Heart left ventricle (tissue), 16 donors: ENCODE results near the gene MADCAM1. TPM values are rescaled to one million over a fixed set of nuclear protein-coding genes. Genes with fewer than 3 reads are reported as not detected.

Experiments
- ATAC-seq, 4 donors: fragments of 200-7000 bp; cut with Tn5 transposase; one replicate each; pipeline ENCODE4 v1.9.1; 2020 to 2022; ENCODE audit warnings: moderate library complexity in 4 of 4, mild to moderate bottlenecking in 3 of 4, moderate number of reproducible peaks in 1 of 4
- DNase-seq, 5 donors: peaks; one replicate each; pipeline ENCODE4 v3.0.0-alpha.2; 2020
- H3K27ac ChIP-seq, 12 donors: fragments of 200-600 bp; sonication (generic) in 4 of 12; one replicate each; pipeline versions ENCODE4 v1.5.0 to v1.8.0; 2016 to 2022; ENCODE audit warnings: mild to moderate bottlenecking in 2 of 12
- H3K27me3 ChIP-seq, 9 donors: fragments of 200-600 bp; sonication (generic) in 2 of 9; one replicate each; pipeline versions ENCODE4 v1.5.1 to v1.8.0; 2016 to 2022; ENCODE audit warnings: mild to moderate bottlenecking in 3 of 9
- H3K36me3 ChIP-seq, 9 donors: fragments of 200-600 bp; sonication (generic) in 2 of 9; one replicate each; pipeline versions ENCODE4 v1.5.0 to v1.8.0; 2018 to 2022; ENCODE audit warnings: mild to moderate bottlenecking in 2 of 9
- H3K4me1 ChIP-seq, 12 donors: fragments of 200-600 bp; sonication (generic) in 4 of 12; one replicate each; pipeline versions ENCODE4 v1.5.0 to v1.8.0; 2016 to 2022; ENCODE audit warnings: mild to moderate bottlenecking in 3 of 12
- H3K4me3 ChIP-seq, 12 donors: fragments of 200-600 bp; sonication (generic) in 4 of 12; one replicate each; pipeline versions ENCODE4 v1.5.0 to v1.8.0; 2017 to 2022; ENCODE audit warnings: mild to moderate bottlenecking in 9 of 12, moderate library complexity in 4 of 12
- H3K9me3 ChIP-seq, 12 donors: fragments of 200-600 bp; sonication (generic) in 4 of 12; one replicate each; pipeline versions ENCODE4 v1.5.0 to v1.8.0; 2016 to 2022; ENCODE audit warnings: mild to moderate bottlenecking in 1 of 12
- POLR2A ChIP-seq, 2 donors: fragments of 450-650 bp; IDR thresholded peaks; one replicate each; pipeline ENCODE4 v1.6.1; 2017; ENCODE audit warnings: antibody characterized with exemption in 2 of 2, mild to moderate bottlenecking in 2 of 2, moderate library complexity in 2 of 2
- WGBS, 4 donors: extraction: QIAGEN DNeasy Blood & Tissue Kit in 2 of 4; methylation state at CpG; one replicate each; pipeline versions ENCODE4 v1.1.5 to v1.1.7; 2013 to 2018; 5-methylcytosine and 5-hydroxymethylcytosine counted together
- intact Hi-C, 10 donors: fragments of 100-400 bp; cut with DNase I; formaldehyde crosslinking; loops; one replicate each; pipeline versions ENCODE4 v1.11.1 to v1.14.2; 2022
- polyA plus RNA-seq, 2 donors: library from polyadenylated mRNA; stranded (reverse); fragments of 200-250 nt; gene quantifications; one replicate each; pipeline ENCODE4 v1.2.3, GENCODE V29; 2013
- total RNA-seq, 9 donors: library from RNA; depleted of rRNA in 2 of 9; stranded (reverse); fragments of >200 nt in 2 of 9; fragmentation: NEBNext Ultra II Directional in 3 of 9; extraction: Animal tissue kit (Norgen Biotek cat#: 25700) in 3 of 9; gene quantifications; one replicate each; pipeline versions ENCODE4 v1.1.0 to v1.2.4, GENCODE V29; 2016 to 2023
- TF ChIP-seq, protein P1 (sequence below), 12 donors: fragments of 200-600 bp; sonication (generic) in 4 of 12; IDR thresholded peaks; one replicate each; pipeline versions ENCODE4 v1.5.0 to v1.8.0; 2018 to 2022; ENCODE audit warnings: antibody characterized with exemption in 12 of 12, mild to moderate bottlenecking in 5 of 12
- donor health status: ischemic (EF 13 %, LVEDD 7.1; RV severe dilation, severe dysfunction).
- donor health status: healthy with polysubstance abuse.
- donor health status: DM: no; HTN: yes; CAD: no.
- donor health status: DM: no; HTN: no; CAD: no.
- donor health status: ischemic (EF 25% LVEDD 6.9; RV normal size, moderate dysfunction).
- donor health status: ischemic (EF 25% LVEDD 5.7; RV mildly dilated, moderate dysfunction).
- donor health status: healthy.
- donor health status: DM: yes; HTN: yes; CAD: no.
- donor health status: ischemic (EF 35%, LVEDD 5.7; RV mildly dilated, moderate dysfunction).
- donor health status: nonischemic (EF 11% LVEDD 7.7; RV severe dilation, severe dysfunction).
- donor health status: DM: yes; HTN: yes; CAD: no.
- donor health status: PGD.
- donor health status: ischemic (EF 29% LVEDD 5.4; RV normal size, mild dysfunction).
- donor health status: nonischemic (EF 23%, LVEDD 6.1; RV moderate dilation, normal function).

The MADCAM1 gene
- total and polyA plus RNA-seq, 11 donors, result 0.04 to 0.61 (median 0.36) TPM; not detected in 1

DNA sequence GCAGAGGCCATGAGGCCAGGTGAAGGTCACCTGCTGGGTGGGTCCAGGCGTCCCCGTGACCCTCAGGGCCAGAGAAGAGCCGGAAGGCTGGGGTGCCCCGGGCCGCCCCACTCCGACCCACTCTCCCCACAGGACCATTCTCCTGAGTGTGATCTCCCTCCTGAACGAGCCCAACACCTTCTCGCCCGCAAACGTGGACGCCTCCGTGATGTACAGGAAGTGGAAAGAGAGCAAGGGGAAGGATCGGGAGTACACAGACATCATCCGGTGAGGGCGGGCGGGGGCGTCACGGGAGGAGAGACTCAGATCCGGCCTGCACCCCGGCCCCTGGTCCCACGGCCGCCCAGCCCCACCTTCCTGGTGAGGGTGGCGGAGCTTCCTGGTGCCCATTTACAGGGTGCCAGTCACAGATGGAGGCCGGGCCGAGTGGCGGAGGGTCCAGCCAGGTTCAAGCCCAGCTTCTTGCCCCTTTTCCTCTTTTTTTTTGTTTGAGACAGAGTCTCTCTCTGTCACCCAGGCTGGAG is 40.7 kb downstream of the MADCAM1 start:
- Histone ChIP-seq H3K4me1 (peaks cover 16 to 44% (median 26%) of the 10 kb centered on the region in 12 donors), H3K36me3 (peaks cover 2 to 61% (median 54%) of the 10 kb centered on the region in 9 donors), H3K4me3 (no peak overlapping the region), H3K9me3 (no peaks in the 10 kb centered on the region), H3K27ac (no peak overlapping the region), H3K27me3 (no peaks in the 10 kb centered on the region)
- DNase-seq (no peak), ATAC-seq (no peak)
- TF ChIP-seq POLR2A (IDR thresholded peaks at IDR 0.05), result no peak
- TF ChIP-seq, protein P1, sequence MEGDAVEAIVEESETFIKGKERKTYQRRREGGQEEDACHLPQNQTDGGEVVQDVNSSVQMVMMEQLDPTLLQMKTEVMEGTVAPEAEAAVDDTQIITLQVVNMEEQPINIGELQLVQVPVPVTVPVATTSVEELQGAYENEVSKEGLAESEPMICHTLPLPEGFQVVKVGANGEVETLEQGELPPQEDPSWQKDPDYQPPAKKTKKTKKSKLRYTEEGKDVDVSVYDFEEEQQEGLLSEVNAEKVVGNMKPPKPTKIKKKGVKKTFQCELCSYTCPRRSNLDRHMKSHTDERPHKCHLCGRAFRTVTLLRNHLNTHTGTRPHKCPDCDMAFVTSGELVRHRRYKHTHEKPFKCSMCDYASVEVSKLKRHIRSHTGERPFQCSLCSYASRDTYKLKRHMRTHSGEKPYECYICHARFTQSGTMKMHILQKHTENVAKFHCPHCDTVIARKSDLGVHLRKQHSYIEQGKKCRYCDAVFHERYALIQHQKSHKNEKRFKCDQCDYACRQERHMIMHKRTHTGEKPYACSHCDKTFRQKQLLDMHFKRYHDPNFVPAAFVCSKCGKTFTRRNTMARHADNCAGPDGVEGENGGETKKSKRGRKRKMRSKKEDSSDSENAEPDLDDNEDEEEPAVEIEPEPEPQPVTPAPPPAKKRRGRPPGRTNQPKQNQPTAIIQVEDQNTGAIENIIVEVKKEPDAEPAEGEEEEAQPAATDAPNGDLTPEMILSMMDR (IDR thresholded peaks at IDR 0.05), result no peak
- 89 to 93% (median 89%) methylated on average over 26 of the region's 26 CpGs for WGBS, 4 donors
- intact Hi-C loops, result loop anchor here in 1 of 10 donors (10.0 kb wide), 1 partner anchor 98 kb away; the partner anchor contains the start of genes FGF22 and POLRMT

DNA sequence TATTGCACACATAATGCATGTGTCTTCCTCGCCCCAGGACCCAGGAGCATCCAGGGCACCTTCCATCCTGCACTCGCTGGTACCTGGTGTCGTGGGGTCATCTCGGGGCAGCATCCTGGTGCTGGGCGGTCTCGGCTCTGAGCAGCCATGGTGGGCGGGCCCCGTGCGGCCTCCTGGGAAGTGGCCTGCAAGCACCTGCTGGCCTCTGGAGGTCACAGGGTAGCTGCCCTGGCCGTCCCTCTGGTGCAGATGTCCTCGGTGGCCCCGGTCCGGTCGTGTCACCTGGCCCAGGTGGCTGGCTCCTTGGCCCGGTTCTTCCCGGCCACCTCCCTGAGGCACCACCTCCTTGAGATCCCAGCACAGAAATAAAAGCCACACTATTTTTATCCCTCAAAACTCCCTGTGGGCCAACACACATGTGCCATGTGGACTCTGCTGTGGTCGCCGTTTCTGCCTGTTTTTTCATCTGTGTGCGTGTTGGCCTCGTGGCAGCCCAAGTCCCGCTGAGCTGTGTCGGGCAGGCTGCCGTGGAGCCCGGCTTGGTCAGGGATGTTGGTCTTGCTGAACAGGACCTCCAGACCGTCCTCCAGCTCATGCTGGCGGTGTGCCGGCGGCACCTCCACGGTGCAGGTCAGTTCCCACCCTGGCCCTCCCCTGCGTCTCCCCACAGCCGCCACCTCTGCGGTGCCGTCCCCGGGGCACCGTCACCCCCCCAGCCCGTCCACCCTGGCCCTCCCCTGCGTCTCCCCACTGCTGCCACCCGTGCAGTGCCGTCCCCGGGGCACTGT is 42.5 kb downstream of the MADCAM1 start:
- WGBS, 4 donors, result 75 to 89% (median 86%) methylated on average over 26 to 40 of the region's 40 CpGs
- Histone ChIP-seq H3K36me3 (peaks cover 2 to 74% (median 60%) of the 10 kb centered on the region in 9 donors), H3K4me1 (peaks cover 10 to 32% (median 16%) of the 10 kb centered on the region in 12 donors), H3K27me3 (no peaks in the 10 kb centered on the region), H3K27ac (peak overlapping the region in 1 of 12 donors; percentile 7), H3K4me3 (no peak overlapping the region), H3K9me3 (no peaks in the 10 kb centered on the region)
- ATAC-seq, result no peak
- no peak for TF ChIP-seq POLR2A (IDR thresholded peaks at IDR 0.05)
- TF ChIP-seq, protein P1 (IDR thresholded peaks at IDR 0.05), result no peak
- intact Hi-C loops, result loop anchor here in 1 of 10 donors (10.0 kb wide), 1 partner anchor 96 kb away; the partner anchor contains the start of genes FGF22 and POLRMT
- no peak for DNase-seq

DNA sequence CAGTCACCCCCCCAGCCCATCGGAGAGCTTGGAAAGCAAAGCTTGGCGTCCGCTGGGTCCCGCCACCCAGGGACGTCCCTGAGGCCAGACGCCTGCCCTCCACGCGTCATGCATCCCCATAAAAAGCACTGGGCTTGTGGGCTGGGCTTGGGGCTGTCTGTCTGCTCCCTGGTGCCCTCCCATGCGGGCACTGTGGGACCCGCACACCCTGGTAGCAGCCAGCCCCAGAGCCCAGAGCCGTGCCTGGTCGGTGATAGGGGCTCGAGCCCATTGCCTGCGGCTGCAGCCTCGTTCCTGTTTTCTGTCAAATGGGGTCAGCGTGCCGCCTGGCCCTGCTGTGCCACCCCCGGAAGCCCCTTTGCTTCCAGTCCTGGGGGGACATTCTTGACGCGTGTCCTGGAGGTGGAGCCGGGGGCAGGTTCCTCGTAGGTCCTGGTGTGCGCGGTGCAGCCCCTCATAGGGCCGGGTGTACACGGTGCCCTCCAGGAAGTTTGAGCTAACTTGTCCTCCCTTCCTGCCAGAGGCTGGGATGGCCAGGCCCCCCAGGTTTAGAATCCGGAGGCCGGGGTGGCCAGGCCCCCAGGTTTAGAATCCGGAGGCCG is 43.2 kb downstream of the MADCAM1 start:
- no peak for TF ChIP-seq POLR2A (IDR thresholded peaks at IDR 0.05)
- TF ChIP-seq, protein P1 (IDR thresholded peaks at IDR 0.05), result no peak
- Histone ChIP-seq H3K9me3 (no peaks in the 10 kb centered on the region), H3K27ac (peak overlapping the region in 1 of 12 donors; percentile 7), H3K27me3 (no peaks in the 10 kb centered on the region), H3K36me3 (peaks cover 2 to 74% (median 60%) of the 10 kb centered on the region in 9 donors), H3K4me1 (peaks cover 7 to 34% (median 13%) of the 10 kb centered on the region in 12 donors), H3K4me3 (no peak overlapping the region)
- peak in 1 of 4 donors; percentile 61 for ATAC-seq
- 77 to 90% (median 87%) methylated on average over 10 to 30 of the region's 30 CpGs for WGBS, 4 donors
- peak in 1 of 5 donors; percentile 73 for DNase-seq
- intact Hi-C loops, result loop anchor here in 3 of 10 donors (10.0 kb wide), 2 partner anchors 95 to 195 kb away; partner anchors contain the start of genes FGF22 (in 1 of the 3) and POLRMT (in 1 of the 3)
